HUES48 (cell line): Measurements from ENCODE around the gene PTPDC1.
A peak's percentile ranks its signal among the peaks of the same experiment; 100 is the strongest.

Experiments used
- H3K27ac ChIP-seq: one replicate; pipeline ENCODE4 v1.7.0; 2013; ENCODE audit warnings: low read depth, low read length, inconsistent platforms
- H3K27me3 ChIP-seq: 2 replicates; pipeline ENCODE4 v1.6.1; 2013; ENCODE audit warnings: mild to moderate bottlenecking, low read length; ENCODE audit not compliant: control insufficient read depth, insufficient read depth
- H3K36me3 ChIP-seq: 2 replicates; pipeline ENCODE4 v1.6.1; 2013; ENCODE audit warnings: low read length; ENCODE audit not compliant: control insufficient read depth, insufficient read depth
- H3K4me1 ChIP-seq: 2 replicates; pipeline ENCODE4 v1.6.1; 2013; ENCODE audit warnings: mild to moderate bottlenecking, low read length; ENCODE audit not compliant: control insufficient read depth, insufficient read depth
- H3K4me3 ChIP-seq: 2 replicates; pipeline ENCODE4 v1.5.1; 2013; ENCODE audit warnings: mild to moderate bottlenecking, low read depth, low read length
- H3K9ac ChIP-seq: 2 replicates; pipeline ENCODE4 v1.6.1; 2013; ENCODE audit warnings: mild to moderate bottlenecking, low read depth, low read length, moderate library complexity
- H3K9me3 ChIP-seq: 2 replicates; pipeline ENCODE4 v1.6.1; 2013; ENCODE audit warnings: low read length; ENCODE audit not compliant: control insufficient read depth, insufficient read depth

Gene PTPDC1, protein sequence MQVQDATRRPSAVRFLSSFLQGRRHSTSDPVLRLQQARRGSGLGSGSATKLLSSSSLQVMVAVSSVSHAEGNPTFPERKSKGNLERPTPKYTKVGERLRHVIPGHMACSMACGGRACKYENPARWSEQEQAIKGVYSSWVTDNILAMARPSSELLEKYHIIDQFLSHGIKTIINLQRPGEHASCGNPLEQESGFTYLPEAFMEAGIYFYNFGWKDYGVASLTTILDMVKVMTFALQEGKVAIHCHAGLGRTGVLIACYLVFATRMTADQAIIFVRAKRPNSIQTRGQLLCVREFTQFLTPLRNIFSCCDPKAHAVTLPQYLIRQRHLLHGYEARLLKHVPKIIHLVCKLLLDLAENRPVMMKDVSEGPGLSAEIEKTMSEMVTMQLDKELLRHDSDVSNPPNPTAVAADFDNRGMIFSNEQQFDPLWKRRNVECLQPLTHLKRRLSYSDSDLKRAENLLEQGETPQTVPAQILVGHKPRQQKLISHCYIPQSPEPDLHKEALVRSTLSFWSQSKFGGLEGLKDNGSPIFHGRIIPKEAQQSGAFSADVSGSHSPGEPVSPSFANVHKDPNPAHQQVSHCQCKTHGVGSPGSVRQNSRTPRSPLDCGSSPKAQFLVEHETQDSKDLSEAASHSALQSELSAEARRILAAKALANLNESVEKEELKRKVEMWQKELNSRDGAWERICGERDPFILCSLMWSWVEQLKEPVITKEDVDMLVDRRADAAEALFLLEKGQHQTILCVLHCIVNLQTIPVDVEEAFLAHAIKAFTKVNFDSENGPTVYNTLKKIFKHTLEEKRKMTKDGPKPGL

GRCh38 chr9:94084314-94084713 lies at the start of gene PTPDC1:
Gene PTPDC1 (plus strand): TSS chr9:94084464. CDS start chr9:94084531, 67 bp downstream.
- Histone ChIP-seq H3K4me3 (peak within 1 kb of the TSS; percentile 33; the same call in 1 of the 2 replicates), H3K9ac (no peak within 1 kb of the TSS), H3K27me3 (no peaks in the 10 kb centered on the region), H3K27ac (peak within 1 kb of the TSS; percentile 86), H3K9me3 (no peaks in the 10 kb centered on the region), H3K4me1 (peaks cover 13% of the 10 kb centered on the region), H3K36me3 (no peaks in the 10 kb centered on the region)

- H3K27me3 ChIP-seq: peaks cover 18% of the 10 kb centered on the region
- no peak overlapping the region for H3K4me3 ChIP-seq
- H3K36me3 ChIP-seq: no peaks in the 10 kb centered on the region
- no peak overlapping the region for H3K27ac ChIP-seq
- H3K9ac ChIP-seq: no peak overlapping the region
- no peaks in the 10 kb centered on the region for H3K9me3 ChIP-seq
- H3K4me1 ChIP-seq: no peaks in the 10 kb centered on the region
Measured at GRCh38 chr9:94034511-94034910, 49.8 kb upstream of the PTPDC1 start.

GRCh38 chr9:94039786-94040185 lies 44.5 kb upstream of the PTPDC1 start:
- Histone ChIP-seq H3K4me3 (no peak overlapping the region), H3K27ac (no peak overlapping the region), H3K36me3 (no peaks in the 10 kb centered on the region), H3K4me1 (peaks cover 9% of the 10 kb centered on the region), H3K27me3 (no peaks in the 10 kb centered on the region), H3K9ac (no peak overlapping the region), H3K9me3 (no peaks in the 10 kb centered on the region)

DNA sequence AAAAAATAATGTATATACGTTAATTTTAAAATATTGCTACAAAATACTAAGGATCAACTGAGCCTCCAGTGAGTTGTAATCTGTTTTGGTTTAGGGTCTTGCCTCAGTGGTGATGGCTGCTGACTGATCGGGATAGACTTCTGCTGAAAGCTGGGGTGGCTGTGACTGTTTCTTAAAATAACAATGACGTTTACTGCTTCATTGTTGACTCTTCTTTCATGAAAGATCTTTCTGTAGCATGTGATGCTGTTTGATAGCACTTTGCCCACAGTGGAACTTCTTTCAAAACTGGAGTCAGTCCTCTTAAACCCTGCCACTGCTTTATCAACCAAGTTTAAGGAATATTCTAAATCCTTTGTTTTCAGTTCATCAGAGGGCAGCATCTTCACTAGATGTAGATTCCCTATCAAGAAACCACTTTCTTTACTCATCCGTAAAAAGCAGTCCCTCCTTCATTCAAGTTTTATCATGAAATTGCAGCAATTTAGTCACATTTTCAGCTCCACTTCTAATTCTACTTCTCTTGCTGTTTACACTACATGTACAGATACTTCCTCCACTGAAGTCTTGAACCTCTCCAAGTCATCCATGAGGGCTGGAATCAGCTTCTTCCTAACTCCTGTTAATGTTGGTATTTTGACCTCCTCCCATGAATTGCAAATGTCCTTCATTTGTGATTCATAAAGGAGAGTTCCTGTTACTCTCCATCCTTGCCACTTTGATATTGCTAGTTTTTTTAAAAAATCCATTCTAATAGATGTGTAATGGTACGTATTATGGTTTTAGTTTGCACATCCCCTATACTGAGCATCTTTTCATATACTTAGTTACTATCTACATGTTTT lies 41.5 kb upstream of the PTPDC1 start:
- H3K36me3 ChIP-seq: no peaks in the 10 kb centered on the region
- H3K9ac ChIP-seq: no peak overlapping the region
- peaks cover 9% of the 10 kb centered on the region for H3K4me1 ChIP-seq
- no peaks in the 10 kb centered on the region for H3K9me3 ChIP-seq
- no peaks in the 10 kb centered on the region for H3K27me3 ChIP-seq
- H3K27ac ChIP-seq: no peak overlapping the region
- H3K4me3 ChIP-seq: no peak overlapping the region

DNA sequence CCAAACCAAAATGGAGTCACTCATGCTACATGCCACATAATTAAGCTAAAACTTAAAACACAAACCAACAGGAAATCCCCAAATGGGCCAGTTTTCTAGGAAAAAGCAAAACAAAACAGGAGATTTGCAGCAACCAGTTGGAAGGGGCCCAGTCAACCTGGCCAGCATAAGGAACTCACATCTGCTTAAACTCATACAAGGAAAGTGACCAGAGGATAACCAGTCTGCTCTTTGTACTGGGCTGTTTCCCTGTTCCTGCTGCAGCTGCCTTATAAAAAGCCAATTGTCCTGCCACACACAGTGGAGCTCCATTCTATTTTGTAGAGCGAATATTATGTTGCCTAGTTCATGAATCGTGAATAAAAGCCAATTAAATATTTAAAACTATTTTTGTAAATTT lies 29.5 kb upstream of the PTPDC1 start:
- H3K9ac ChIP-seq: no peak overlapping the region
- no peak overlapping the region for H3K4me3 ChIP-seq
- no peaks in the 10 kb centered on the region for H3K27me3 ChIP-seq
- peaks cover 10% of the 10 kb centered on the region for H3K9me3 ChIP-seq
- no peak overlapping the region for H3K27ac ChIP-seq
- H3K36me3 ChIP-seq: no peaks in the 10 kb centered on the region
- no peaks in the 10 kb centered on the region for H3K4me1 ChIP-seq

- Histone ChIP-seq H3K9ac (no peak overlapping the region), H3K9me3 (peaks cover 6% of the 10 kb centered on the region), H3K36me3 (no peaks in the 10 kb centered on the region), H3K27ac (no peak overlapping the region), H3K27me3 (no peaks in the 10 kb centered on the region), H3K4me3 (no peak overlapping the region), H3K4me1 (no peaks in the 10 kb centered on the region)
Measured at GRCh38 chr9:94056442-94056974, 27.8 kb upstream of the PTPDC1 start.

DNA sequence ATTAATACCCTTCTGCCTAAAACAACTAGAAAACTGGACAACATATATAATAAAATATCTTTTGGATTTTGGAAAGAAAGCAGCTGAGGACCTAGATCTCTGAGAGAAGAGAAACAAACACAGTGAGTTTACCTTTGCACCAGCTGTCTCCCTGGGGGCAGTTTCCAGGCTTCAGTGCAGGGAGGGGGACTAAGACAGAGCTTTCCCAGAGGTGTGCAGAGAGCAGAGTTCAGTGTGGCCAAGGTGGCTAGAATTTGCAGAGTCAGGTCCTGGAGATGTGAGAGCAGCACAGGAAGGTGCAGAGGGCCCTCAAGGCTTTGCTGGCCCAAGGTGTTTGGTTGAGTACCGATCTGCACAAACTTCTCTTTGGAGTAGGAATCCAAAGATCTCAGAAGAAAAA lies 26.3 kb upstream of the PTPDC1 start:
- H3K4me3 ChIP-seq: no peak overlapping the region
- H3K27ac ChIP-seq: no peak overlapping the region
- no peaks in the 10 kb centered on the region for H3K27me3 ChIP-seq
- H3K36me3 ChIP-seq: no peaks in the 10 kb centered on the region
- H3K9ac ChIP-seq: no peak overlapping the region
- H3K9me3 ChIP-seq: peaks cover 9% of the 10 kb centered on the region
- H3K4me1 ChIP-seq: no peaks in the 10 kb centered on the region

DNA sequence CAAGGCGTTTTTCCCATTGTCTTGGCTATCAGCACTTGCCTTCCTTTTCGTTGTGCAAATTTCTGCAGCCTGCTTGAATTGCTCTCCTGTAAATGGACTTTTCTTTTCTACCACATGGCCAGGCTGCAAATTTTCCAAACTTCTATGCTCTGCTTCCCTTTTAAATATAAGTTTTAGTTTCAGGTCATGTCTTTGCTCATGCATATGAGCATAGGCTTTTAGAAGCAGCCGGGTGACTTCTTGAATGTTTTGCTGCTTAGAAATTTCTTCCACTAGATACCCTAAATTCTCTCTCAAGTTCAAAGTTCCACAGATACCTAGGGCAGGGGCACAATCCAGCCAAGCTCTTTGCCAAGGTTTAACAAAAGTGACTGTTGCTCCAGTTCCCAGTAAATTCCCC lies 22.4 kb upstream of the PTPDC1 start:
- Histone ChIP-seq H3K4me1 (peaks cover 4% of the 10 kb centered on the region; the same call in 1 of the 2 replicates), H3K9ac (no peak overlapping the region), H3K9me3 (peaks cover 9% of the 10 kb centered on the region), H3K27ac (no peak overlapping the region), H3K27me3 (no peaks in the 10 kb centered on the region), H3K4me3 (no peak overlapping the region), H3K36me3 (no peaks in the 10 kb centered on the region)

GRCh38 chr9:94065535-94065961 lies 18.7 kb upstream of the PTPDC1 start:
- Histone ChIP-seq H3K27ac (no peak overlapping the region), H3K27me3 (no peaks in the 10 kb centered on the region), H3K4me3 (no peak overlapping the region), H3K9me3 (peaks cover 9% of the 10 kb centered on the region), H3K36me3 (no peaks in the 10 kb centered on the region), H3K4me1 (peaks cover 4% of the 10 kb centered on the region; the same call in 1 of the 2 replicates), H3K9ac (no peak overlapping the region)

DNA sequence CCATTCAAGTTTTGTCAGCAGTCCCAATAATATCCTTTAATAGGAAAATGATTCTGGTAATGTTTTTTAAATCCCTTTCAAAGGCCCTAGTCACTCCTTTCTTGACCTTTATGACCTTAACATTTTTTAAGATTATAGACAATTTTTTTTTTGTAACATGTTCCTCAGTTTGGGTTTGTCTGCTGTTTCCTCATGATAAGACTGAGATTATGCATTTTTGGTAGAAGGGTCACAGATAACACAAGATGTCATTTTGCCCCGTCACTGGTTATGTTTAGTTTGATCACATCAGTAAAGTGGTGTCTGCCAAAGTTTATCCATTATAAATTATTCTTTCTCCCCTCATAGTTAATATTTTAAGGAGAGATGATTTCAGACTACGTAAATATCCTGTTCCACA lies 16.0 kb upstream of the PTPDC1 start:
- H3K9ac ChIP-seq: no peak overlapping the region
- H3K27me3 ChIP-seq: no peaks in the 10 kb centered on the region
- no peaks in the 10 kb centered on the region for H3K36me3 ChIP-seq
- no peak overlapping the region for H3K4me3 ChIP-seq
- peaks cover 4% of the 10 kb centered on the region; the same call in 1 of the 2 replicates for H3K4me1 ChIP-seq
- no peaks in the 10 kb centered on the region for H3K9me3 ChIP-seq
- no peak overlapping the region for H3K27ac ChIP-seq
